Liver (tissue), 9 donors: ENCODE results near the gene NPPB. TPM values are rescaled to one million over a fixed set of nuclear protein-coding genes. Genes with fewer than 3 reads are reported as not detected.

ENCODE experiments used
- DNase-seq: peaks from one replicate; pipeline ENCODE4 v3.0.0-alpha.2; 2017; ENCODE audit warnings: low spot score
- H3K27ac ChIP-seq, 2 donors: one replicate each; pipeline ENCODE4 v1.7.0; 2013; ENCODE audit warnings: inconsistent platforms in 2 of 2, low read length in 2 of 2, control low read depth in 1 of 2, low read depth in 1 of 2, mild to moderate bottlenecking in 1 of 2
- H3K27me3 ChIP-seq, 4 donors: one replicate each; pipeline versions ENCODE4 v1.6.1 to v1.7.0; 2013; ENCODE audit warnings: low read length in 3 of 4, inconsistent platforms in 1 of 4, mild to moderate bottlenecking in 1 of 4, moderate library complexity in 1 of 4; ENCODE audit not compliant: control insufficient read depth in 4 of 4, insufficient read depth in 4 of 4
- H3K36me3 ChIP-seq, 4 donors: one replicate each; pipeline versions ENCODE4 v1.6.1 to v1.7.0; 2013; ENCODE audit warnings: low read length in 3 of 4, mild to moderate bottlenecking in 3 of 4, low read depth in 1 of 4, moderate library complexity in 1 of 4; ENCODE audit not compliant: control insufficient read depth in 4 of 4, insufficient read depth in 3 of 4
- H3K4me1 ChIP-seq, 4 donors: one replicate each; pipeline versions ENCODE4 v1.6.1 to v1.7.0; 2013; ENCODE audit warnings: low read length in 3 of 4, mild to moderate bottlenecking in 3 of 4, moderate library complexity in 1 of 4; ENCODE audit not compliant: control insufficient read depth in 4 of 4, insufficient read depth in 4 of 4
- H3K4me3 ChIP-seq, 3 donors: one replicate each; pipeline versions ENCODE4 v1.6.1 to v1.7.0; 2013; ENCODE audit warnings: low read length in 3 of 3, control low read depth in 1 of 3, low read depth in 1 of 3, mild to moderate bottlenecking in 1 of 3
- H3K9ac ChIP-seq, 2 donors: one replicate each; pipeline ENCODE4 v1.7.0; 2013; ENCODE audit warnings: low read length in 2 of 2, mild to moderate bottlenecking in 2 of 2, moderate library complexity in 2 of 2, control low read depth in 1 of 2, low read depth in 1 of 2
- H3K9me3 ChIP-seq, 4 donors: one replicate each; pipeline versions ENCODE4 v1.6.1 to v1.7.0; 2013; ENCODE audit warnings: low read length in 3 of 4; ENCODE audit not compliant: control insufficient read depth in 4 of 4
- EGR1 ChIP-seq, 2 donors: IDR thresholded peaks; 2 replicates each; pipeline ENCODE4 v1.6.1; 2016 to 2018; ENCODE audit warnings: antibody characterized with exemption in 2 of 2, low read depth in 2 of 2
- GABPA ChIP-seq, 2 donors: IDR thresholded peaks in 1 of 2; conservative IDR thresholded peaks in 1 of 2; 2 replicates each; pipeline ENCODE4 v1.6.1; 2016; ENCODE audit warnings: antibody characterized with exemption in 2 of 2, mild to moderate bottlenecking in 1 of 2, moderate library complexity in 1 of 2
- HNF4A ChIP-seq, 2 donors: conservative IDR thresholded peaks; 2 replicates each; pipeline ENCODE4 v1.6.1; 2016; ENCODE audit warnings: antibody characterized with exemption in 2 of 2, mild to moderate bottlenecking in 2 of 2
- HNF4G ChIP-seq: IDR thresholded peaks from 2 replicates; pipeline ENCODE4 v1.6.1; 2016; ENCODE audit warnings: antibody characterized with exemption
- JUND ChIP-seq, 2 donors: IDR thresholded peaks; 2 replicates each; pipeline ENCODE4 v1.6.1; 2016; ENCODE audit warnings: antibody characterized with exemption in 2 of 2
- NR2F2 ChIP-seq: IDR thresholded peaks from 2 replicates; pipeline ENCODE4 v1.6.1; 2016; ENCODE audit warnings: antibody characterized with exemption
- RAD21 ChIP-seq, 2 donors: IDR thresholded peaks; 2 replicates each; pipeline ENCODE4 v1.6.1; 2016; ENCODE audit warnings: antibody characterized with exemption in 2 of 2, mild to moderate bottlenecking in 2 of 2
- RXRA ChIP-seq, 2 donors: IDR thresholded peaks; 2 replicates each; pipeline ENCODE4 v1.6.1; 2017 to 2018; ENCODE audit warnings: antibody characterized with exemption in 2 of 2, mild to moderate bottlenecking in 1 of 2
- TAF1 ChIP-seq: conservative IDR thresholded peaks from 2 replicates; pipeline ENCODE4 v1.6.1; 2016; ENCODE audit warnings: antibody characterized with exemption, mild to moderate bottlenecking
- YY1 ChIP-seq: IDR thresholded peaks from 2 replicates; pipeline ENCODE4 v1.6.1; 2016; ENCODE audit warnings: antibody characterized with exemption, mild to moderate bottlenecking
- WGBS: extraction: QIAGEN DNeasy Blood & Tissue Kit; methylation state at CpG from one replicate; pipeline ENCODE4 v1.1.7; 2013; 5-methylcytosine and 5-hydroxymethylcytosine counted together
- polyA plus RNA-seq, 2 donors: library from polyadenylated mRNA; stranded (reverse) in 1 of 2; unstranded in 1 of 2; fragments of 200-250 nt in 1 of 2; fragments of >200 nt in 1 of 2; fragmentation: Nextera tagmentation in 1 of 2; extraction: Ambion mirVana in 1 of 2; gene quantifications; one replicate each; pipeline versions ENCODE4 v1.2.1 to v1.2.3, GENCODE V29; 2013 to 2015
- total RNA-seq, 2 donors: library from RNA; depleted of rRNA; stranded (reverse); fragments of >200 nt; gene quantifications; one replicate each; pipeline ENCODE4 v1.2.3, GENCODE V29; 2014
- TF ChIP-seq, protein P1 (sequence below): IDR thresholded peaks from 2 replicates; pipeline ENCODE4 v1.6.1; 2016; ENCODE audit warnings: antibody characterized with exemption
- TF ChIP-seq, protein P2 (sequence below): IDR thresholded peaks from 2 replicates; pipeline ENCODE4 v1.6.1; 2016; ENCODE audit warnings: antibody characterized with exemption
- TF ChIP-seq, protein P3 (sequence below): fragments of 150-350 bp; IDR thresholded peaks from 2 replicates; pipeline ENCODE4 v1.5.1; 2017; ENCODE audit warnings: improper control_type of control experiment, low read depth, low read length; ENCODE audit not compliant: missing input control
- donor health status: healthy.
- donor health status: healthy.
- donor health status: healthy.
- donor health status: healthy.
- donor health status: healthy.

NPPB gene
- total and polyA plus RNA-seq, 4 donors, result not detected

GRCh38 chr1:11873395-11874257, 14.9 kb upstream of the NPPB start:
- TF ChIP-seq YY1 (no peak), HNF4A (conservative IDR thresholded peaks at IDR 0.05) (no peak), RAD21 (IDR thresholded peaks at IDR 0.05) (no peak), EGR1 (IDR thresholded peaks at IDR 0.05; ENCODE audit: low read depth in 2 of 2) (no peak), RXRA (IDR thresholded peaks at IDR 0.05) (no peak), TAF1 (no peak), GABPA (IDR thresholded peaks at IDR 0.05 in 1 of 2, conservative IDR thresholded peaks at IDR 0.05 in 1 of 2) (no peak)
- TF ChIP-seq, protein P1, sequence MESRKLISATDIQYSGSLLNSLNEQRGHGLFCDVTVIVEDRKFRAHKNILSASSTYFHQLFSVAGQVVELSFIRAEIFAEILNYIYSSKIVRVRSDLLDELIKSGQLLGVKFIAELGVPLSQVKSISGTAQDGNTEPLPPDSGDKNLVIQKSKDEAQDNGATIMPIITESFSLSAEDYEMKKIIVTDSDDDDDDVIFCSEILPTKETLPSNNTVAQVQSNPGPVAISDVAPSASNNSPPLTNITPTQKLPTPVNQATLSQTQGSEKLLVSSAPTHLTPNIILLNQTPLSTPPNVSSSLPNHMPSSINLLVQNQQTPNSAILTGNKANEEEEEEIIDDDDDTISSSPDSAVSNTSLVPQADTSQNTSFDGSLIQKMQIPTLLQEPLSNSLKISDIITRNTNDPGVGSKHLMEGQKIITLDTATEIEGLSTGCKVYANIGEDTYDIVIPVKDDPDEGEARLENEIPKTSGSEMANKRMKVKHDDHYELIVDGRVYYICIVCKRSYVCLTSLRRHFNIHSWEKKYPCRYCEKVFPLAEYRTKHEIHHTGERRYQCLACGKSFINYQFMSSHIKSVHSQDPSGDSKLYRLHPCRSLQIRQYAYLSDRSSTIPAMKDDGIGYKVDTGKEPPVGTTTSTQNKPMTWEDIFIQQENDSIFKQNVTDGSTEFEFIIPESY, result no peak
- TF ChIP-seq, protein P2, sequence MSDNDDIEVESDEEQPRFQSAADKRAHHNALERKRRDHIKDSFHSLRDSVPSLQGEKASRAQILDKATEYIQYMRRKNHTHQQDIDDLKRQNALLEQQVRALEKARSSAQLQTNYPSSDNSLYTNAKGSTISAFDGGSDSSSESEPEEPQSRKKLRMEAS, result no peak
- H3K4me1 ChIP-seq, result no peaks in the 10 kb centered on the region
- no peak overlapping the region for H3K4me3 ChIP-seq
- WGBS, result 83% methylated on average over 14 of the region's 14 CpGs
- H3K27me3 ChIP-seq, result no peaks in the 10 kb centered on the region
- H3K36me3 ChIP-seq, result no peaks in the 10 kb centered on the region
- no peaks in the 10 kb centered on the region for H3K9me3 ChIP-seq
- no peak overlapping the region for H3K27ac ChIP-seq
- no peak overlapping the region for H3K9ac ChIP-seq
- no peak for DNase-seq

GRCh38 chr1:11872545-11872944, 13.8 kb upstream of the NPPB start:
- WGBS, result 58% methylated on average over 7 of the region's 7 CpGs
- TF ChIP-seq GABPA (IDR thresholded peaks at IDR 0.05 in 1 of 2, conservative IDR thresholded peaks at IDR 0.05 in 1 of 2), result no peak
- no peak for TF ChIP-seq NR2F2
- TF ChIP-seq, protein P3, sequence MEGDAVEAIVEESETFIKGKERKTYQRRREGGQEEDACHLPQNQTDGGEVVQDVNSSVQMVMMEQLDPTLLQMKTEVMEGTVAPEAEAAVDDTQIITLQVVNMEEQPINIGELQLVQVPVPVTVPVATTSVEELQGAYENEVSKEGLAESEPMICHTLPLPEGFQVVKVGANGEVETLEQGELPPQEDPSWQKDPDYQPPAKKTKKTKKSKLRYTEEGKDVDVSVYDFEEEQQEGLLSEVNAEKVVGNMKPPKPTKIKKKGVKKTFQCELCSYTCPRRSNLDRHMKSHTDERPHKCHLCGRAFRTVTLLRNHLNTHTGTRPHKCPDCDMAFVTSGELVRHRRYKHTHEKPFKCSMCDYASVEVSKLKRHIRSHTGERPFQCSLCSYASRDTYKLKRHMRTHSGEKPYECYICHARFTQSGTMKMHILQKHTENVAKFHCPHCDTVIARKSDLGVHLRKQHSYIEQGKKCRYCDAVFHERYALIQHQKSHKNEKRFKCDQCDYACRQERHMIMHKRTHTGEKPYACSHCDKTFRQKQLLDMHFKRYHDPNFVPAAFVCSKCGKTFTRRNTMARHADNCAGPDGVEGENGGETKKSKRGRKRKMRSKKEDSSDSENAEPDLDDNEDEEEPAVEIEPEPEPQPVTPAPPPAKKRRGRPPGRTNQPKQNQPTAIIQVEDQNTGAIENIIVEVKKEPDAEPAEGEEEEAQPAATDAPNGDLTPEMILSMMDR, result no peak
- no peak for TF ChIP-seq JUND (IDR thresholded peaks at IDR 0.05)
- TF ChIP-seq RXRA (IDR thresholded peaks at IDR 0.05), result no peak
- no peak for TF ChIP-seq TAF1
- TF ChIP-seq HNF4G, result no peak
- Histone ChIP-seq H3K9me3 (no peaks in the 10 kb centered on the region), H3K4me3 (no peak overlapping the region), H3K4me1 (no peaks in the 10 kb centered on the region), H3K9ac (no peak overlapping the region), H3K36me3 (no peaks in the 10 kb centered on the region), H3K27ac (no peak overlapping the region), H3K27me3 (no peaks in the 10 kb centered on the region)
- no peak for DNase-seq
